Vagina (tissue), 2 donors: ENCODE data around the gene EDEM1.

Source experiments
- CTCF ChIP-seq, 3 experiments: fragments of 450-650 bp in 2 of 3; fragments of 200-600 bp in 1 of 3; sonication (generic) in 1 of 3; IDR thresholded peaks; one replicate each; pipeline ENCODE4 v1.5.1; 2017 to 2019; ENCODE audit warnings: antibody characterized with exemption in 3 of 3, mild to moderate bottlenecking in 2 of 3, moderate library complexity in 2 of 3
- POLR2A ChIP-seq, 2 donors: fragments of 450-650 bp; IDR thresholded peaks; one replicate each; pipeline ENCODE4 v1.6.1; 2017; ENCODE audit warnings: antibody characterized with exemption in 2 of 2, mild to moderate bottlenecking in 2 of 2, moderate library complexity in 2 of 2

- TF ChIP-seq CTCF (IDR thresholded peaks at IDR 0.05), result no peak
- TF ChIP-seq POLR2A (IDR thresholded peaks at IDR 0.05), result no peak
These were observed 76.6 kb downstream of the EDEM1 start for GRCh38 chr3:5264093-5264600.
